NCI-H82 treated with DMSO at 0.1 percent for 48 hours (cell line): ENCODE results near the gene PPT2.
A peak's percentile ranks its signal among the peaks of the same experiment; 100 is the strongest.

Experiments used
- DNase-seq: peaks from one replicate; lab custom pipeline; 2025; ENCODE audit not compliant: unreplicated experiment; lab: John Stamatoyannopoulos, UW

The PPT2 gene

DNA sequence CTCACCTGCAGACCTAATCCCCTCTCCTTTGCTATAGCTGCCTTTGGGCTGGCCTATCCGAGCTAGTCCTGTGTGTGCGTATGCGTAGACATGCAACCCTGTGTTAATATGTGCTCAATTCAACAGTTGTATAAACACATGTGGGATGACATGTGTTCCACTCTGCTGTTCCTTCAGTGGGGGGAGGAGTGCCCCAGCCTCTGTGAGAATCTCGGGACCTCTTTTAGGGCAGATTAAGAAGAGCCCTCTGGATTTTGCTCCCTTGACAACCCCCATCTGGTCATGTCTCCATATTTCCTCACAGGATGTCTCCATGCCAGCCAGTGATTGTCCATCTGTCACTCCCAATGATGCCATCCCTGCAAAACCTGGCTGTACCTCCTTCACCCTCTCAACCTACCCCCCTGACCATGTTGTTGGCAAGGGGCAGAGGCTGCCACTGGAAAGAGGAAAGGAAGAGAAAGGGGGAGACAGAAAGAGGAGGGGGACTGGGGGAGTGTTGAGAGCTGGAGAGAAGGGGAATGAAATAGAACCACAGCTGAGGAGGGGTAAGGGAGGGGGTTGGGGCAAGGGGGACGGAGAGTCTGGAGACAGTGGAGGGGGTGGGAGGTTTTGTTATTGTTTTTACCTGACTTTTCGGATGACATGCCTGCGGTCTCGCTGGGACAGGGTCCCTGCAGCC is 2.6 kb upstream of the PPT2 start:
- DNase-seq: peak; percentile 62

DNA sequence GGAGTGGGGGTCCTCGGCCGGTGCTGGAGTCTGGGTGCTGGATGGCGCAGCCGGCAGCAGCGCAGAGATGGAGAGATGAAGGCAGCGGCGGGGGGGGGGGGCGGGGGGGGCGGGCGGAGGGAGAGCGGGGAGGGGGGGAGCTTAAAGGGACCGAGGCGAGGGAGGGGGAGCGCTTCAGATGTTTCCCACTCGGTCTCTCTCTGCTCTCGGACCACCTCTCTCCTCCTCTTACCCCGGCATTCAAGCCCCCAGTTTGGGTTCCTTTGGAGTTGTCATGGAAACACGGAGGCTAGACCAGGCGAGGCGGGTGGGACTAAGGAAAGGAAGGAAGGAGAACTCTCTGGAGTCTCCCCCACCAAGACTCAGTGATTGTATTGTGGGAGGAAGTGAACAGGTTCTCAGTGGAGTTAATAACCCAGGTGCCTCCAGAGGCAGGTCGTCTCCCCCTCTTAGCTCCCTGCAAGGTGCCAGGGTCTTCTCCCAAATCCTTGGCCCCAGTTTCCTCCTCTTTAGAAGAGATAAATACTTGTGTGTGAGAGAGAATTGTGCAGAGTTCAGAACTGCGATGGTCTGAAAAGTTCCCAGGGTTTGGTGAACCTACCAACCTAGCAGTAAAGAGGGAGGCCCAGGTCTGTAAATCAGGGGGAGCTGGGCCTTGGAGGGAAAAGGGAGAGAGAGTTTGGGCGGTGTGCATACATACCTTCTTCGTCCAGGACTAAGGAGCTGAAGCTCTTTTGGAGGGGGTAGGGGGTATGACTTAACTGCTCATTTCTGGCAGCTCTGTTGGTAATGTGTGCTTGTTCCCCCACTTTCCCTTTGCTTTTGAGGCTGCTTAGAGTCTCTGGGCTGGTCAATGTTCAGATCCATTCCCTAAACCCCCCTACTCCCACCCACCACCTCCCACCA is 1.8 kb upstream of the PPT2 start, which contains the start of gene PRRT1:
Gene PRRT1 (minus strand): TSS at position 77 of the 906 bp plus-strand sequence. CDS start 112 bp downstream, outside the sequence.
- no peak for DNase-seq

DNA sequence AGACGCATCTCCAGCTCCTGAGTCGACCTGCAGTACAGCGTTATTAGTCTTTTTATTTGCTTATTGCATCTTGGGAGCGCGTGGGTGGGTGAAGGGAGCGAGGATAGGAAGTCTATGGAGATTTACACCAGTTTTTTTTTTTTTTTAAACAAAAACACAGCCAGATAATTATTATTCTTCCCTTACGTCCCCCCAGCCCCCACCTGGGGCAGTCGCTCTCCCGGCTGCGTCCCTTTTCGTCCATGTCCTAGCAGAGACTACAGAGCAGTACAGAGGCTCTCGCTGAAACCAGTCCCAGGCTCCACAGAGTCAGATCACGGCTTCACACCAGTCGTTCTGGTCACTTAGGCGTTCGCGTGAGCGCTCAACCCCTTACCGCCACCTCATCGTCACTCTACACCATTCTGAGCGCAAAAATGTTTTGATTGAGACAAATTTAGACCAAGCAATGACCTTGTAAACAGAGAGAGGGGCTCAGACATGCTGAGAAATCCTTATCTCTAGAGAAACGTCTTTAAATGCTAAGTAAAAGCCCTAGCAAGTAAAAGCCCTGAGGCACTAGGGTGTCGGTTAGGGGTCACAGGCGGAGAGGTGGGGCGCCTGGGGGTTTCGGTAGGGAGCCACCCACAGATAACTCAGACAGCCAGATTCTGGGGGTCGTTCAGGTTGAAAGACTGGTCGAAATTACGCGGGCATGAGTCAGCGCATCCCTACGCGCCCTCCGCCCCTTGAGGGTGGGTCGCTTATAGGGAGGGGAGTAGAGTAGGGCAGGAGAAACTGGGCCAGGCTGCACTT is 975 bp upstream of the PPT2 start:
- peak; percentile 50 for DNase-seq

DNA sequence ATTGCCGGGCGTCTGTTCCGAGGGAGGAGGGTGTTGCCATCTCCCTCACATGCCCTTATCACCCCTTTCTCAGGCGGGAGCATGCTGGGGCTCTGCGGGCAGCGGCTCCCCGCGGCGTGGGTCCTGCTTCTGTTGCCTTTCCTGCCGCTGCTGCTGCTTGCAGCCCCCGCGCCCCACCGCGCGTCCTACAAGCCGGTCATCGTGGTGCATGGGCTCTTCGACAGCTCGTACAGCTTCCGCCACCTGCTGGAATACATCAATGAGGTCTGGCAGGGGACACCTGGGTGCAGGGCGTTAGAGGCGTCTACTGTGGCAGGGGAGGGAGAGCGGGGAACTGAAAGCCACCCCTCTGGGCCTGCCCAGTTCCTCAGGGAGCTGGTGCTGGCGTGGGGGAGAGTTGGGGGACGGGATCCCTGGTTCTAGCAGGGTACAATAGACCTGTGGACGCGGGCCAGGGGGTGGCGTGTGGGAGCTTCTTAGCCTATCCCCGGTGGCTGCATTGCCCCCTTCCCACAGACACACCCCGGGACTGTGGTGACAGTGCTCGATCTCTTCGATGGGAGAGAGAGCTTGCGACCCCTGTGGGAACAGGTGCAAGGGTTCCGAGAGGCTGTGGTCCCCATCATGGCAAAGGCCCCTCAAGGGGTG is 697 bp downstream of the PPT2 start:
- DNase-seq: peak; percentile 53

DNA sequence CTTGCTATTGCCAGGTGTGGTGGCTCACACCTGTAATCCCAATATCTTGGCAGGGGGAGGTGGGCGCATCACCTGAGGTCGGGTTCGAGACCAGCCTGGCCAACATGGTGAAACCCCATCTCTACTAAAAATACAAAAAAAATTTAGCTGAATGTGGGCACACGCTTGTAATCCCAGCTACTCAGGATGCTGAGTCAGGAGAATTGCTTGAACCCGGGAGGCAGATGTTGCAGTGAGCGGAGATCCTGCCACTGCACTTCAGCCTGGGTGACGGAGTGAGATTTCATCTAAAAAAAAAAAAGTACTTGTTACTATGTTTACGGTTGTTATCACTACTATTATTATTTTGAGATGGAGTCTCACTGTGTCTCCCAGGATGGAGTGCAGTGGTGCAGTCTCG is 3.0 kb downstream of the PPT2 start:
- DNase-seq: no peak

DNA sequence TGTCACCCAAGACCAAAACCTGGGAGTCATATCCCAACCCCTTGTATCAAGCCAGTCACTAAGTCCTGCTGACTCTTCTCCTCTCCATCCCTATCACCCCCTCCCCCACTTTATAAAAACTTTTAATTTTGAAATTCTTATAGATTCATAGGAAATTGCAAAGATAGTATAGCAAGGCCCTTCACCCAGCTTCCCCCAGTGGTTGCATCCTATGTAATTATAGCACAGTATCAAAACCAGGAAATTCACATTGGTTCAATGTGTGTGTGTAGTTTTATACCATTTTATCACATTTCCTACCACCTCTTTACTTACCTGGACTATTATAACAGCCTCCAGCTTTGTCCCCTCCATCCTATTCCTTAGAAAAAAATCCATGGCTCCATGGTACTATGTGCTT is 4.1 kb downstream of the PPT2 start:
- DNase-seq: no peak

DNA sequence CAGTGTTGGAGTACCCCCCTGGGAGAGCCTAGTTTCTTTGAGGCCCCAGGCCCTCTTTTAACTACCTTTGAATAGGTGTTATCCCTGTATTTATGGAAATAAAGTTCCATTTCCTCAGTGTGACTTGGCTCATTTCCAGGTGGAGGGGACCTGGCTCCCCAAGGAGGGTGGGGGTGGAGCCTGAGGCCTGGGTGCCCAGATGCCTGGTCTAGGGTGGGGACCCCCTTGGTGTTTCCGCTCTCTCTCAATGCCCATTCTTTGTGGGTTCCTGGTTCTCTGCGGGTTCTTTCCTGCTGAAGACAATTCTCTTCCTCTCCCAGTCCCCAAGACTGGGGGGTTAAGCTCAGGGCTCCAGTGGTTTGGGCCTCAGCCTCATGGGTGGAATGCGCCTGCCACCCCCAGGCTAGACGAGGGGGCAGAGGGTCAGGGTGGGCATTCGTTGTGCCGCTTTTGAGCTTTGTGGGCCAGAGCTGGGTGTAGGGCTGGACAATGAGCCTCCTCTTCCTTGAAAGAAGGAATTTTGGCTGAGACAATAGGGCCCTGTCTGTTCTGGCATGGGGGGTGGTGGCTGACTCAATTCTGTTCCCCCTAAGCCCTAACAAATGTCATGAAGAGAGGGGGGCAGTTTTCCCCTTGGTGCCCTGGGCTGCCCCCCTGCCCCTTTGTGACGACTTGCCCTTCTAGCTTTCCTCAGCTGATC is 9.8 kb downstream of the PPT2 start:
- no peak for DNase-seq

DNA sequence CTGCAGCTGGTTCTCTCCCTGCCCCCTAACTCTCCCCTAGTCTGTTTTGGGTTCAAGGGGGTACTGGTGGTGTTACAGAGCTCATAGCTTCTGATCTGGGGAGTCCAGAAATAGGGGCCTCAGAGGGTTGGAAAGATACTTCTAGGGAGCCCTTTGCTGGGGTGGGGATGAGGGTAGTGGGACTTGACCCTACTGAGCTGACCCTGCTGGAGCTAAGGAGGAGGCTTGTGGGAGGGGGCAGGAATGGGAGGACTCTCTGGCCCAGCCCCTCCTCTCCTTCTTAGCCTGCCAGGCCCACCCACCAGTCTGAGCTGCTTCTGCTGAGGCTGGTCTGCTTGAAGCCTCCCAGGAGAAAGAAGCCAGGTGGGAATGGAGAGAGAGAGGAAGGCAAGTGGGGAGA is 10.4 kb downstream of the PPT2 start, which contains the start of gene EGFL8:
Gene EGFL8 (plus strand): TSS at position 301 of the 400 bp plus-strand sequence. CDS start 1,571 bp downstream, outside the sequence.
- DNase-seq: no peak

DNA sequence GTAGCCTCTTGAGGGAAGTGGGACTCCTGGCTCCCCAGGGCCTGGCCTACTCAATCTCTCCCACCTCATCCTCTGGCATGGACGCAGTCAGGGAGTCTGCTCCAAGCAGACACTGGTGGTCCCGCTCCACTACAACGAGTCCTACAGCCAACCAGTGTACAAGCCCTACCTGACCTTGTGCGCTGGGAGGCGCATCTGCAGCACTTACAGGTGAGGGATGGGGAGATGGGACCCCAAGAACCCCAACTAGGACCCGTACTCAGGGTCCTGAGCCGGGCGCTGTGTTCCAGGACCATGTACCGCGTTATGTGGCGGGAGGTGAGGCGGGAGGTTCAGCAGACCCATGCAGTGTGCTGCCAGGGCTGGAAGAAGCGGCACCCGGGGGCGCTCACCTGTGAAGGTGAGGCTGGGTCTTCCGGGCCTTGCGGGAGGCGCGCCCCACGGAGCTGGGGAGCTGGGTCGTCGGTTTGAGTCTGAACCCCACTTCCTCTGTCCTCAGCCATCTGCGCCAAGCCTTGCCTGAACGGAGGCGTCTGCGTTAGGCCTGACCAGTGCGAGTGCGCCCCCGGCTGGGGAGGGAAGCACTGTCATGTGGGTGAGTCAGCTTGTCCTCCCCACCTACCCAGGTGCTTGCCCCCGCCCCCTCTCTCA is 12.6 kb downstream of the PPT2 start:
- DNase-seq: no peak

DNA sequence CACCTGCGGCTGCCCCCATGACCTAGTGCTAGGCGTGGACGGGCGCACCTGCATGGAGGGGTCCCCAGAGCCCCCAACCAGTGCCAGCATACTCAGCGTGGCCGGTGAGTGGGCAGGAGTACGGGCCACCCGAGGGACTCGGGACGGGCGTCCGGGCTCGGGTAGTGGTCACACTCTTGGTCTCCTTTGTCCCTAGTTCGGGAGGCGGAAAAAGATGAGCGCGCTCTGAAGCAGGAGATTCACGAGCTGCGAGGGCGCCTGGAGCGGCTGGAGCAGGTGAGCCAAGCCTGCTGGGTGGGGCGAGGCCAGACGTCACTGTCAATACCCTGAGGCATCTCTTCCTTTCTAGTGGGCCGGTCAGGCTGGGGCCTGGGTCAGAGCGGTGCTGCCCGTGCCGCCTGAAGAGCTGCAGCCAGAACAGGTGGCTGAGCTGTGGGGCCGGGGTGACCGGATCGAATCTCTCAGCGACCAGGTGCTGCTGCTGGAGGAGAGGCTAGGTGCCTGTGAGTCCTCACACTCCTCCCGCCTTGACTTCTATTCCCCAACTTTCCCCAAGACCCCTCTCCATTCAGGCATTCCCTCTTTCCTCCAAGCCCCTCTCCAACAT is 13.3 kb downstream of the PPT2 start:
- no peak for DNase-seq

DNA sequence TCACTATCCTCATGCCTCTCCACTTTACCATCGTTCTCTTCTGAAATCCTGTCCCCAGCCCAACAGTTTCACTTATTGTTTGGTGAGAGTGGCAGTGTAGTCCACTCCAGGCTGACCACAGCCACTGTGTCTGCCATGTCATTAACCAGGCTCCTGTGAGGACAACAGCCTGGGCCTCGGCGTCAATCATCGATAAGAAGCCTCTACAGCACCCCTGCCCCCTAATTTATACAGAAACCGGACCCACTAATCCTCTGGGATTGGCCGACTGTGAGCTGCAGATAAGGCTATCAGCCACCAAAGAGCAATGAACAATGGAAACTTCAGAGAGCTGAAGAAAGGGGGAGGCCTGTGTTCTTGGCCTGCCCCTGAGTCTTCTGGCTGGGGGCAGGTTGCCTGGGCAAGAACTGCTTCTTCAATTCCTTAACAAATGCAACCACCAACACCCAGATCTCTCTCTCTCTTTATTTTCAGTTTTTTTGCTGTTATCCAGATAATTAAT is 13.9 kb downstream of the PPT2 start:
- no peak for DNase-seq

DNA sequence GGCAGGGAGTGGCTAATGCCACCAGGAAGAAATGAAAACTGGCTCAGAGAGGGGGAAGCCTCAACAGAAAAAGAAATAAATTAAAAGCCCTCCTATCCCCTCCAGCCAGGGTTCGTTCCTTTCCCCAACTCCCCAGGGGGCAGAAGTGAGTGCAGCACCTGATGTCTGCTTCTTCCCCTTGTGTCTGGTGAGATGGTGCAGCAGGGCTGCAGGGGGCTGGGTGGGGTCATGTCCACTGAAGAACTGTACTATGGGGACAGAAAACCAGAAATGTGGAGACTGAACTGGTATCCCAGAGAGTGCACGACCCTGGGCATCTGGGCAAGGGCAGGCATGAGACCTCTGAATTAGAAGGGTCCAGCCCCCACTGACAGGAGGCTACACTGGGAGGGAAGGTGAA is 14.4 kb downstream of the PPT2 start:
- DNase-seq: no peak

DNA sequence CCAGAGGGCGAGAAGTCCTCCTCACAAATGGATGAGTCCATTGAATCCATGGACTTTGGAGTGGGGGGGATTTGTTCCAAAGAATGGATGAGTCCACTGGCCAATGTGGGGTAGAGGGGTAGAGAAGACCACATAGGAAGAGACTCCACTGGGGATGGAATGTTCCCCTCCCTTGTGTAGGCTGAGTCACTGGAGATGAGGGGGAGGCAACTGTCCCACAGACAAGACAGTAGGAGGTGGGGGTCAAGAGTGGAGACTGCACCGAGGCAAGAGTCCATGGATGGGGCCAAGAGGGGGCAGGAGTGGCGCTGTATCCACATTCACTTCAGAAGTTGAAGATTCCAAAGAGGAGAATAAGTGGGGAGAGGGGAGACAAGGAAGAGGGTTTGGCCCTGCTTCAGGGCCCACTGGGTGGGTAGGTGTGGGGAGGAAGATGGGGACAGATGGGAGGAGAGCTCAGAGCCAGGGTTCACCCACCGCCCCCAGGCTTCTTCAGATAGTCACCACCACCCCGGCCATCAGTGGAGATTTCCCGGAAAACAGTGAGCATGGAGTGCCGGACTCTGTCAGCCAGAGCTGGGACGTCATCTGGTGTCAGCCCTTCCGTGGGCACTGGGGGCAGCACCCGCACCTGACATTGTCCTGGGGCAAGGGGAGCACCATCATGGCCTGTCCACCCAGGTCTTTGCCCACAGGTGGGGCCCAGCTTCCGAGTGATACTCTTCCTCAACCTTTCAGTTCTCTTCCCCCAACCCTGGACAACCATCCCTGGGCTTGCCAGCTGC is 15.1 kb downstream of the PPT2 start:
- DNase-seq: no peak

DNA sequence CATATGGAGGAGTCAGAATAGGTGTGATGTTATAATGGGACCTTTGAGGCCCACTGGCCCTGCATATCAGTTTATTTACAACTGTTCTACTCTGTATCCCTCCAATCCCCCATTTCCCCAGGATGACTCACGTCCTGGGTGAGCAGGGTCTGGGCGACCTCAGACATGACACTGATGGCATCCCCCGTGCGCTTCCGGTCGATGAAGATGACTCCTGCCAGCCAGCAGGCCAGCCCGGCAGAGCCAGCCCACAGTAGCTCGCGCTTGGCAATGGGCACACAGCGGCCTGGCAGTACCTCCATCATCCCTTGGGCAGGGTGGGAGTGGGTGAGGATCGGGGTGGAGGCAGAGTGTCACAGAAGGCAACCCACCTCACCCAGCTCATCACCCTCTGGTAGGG is 16.4 kb downstream of the PPT2 start:
- DNase-seq: no peak

DNA sequence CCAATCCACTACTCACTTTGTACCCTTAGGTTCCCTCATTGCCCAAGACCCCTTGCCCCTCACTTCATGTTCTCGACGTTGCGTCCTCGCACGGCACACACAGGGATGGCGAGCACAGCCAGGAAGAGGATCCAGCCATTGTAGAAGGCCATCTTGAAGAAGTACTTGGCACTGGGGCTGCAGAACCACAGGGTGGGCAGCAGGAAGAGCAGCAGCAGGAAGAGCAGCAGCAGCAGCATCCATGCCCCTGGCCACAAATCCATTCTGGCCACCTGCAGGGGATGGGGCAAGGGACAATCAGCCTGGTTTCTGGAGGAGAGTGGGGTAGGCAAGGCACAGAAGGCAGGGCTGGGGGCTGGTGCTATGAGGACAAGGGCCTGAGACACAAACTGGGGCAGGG is 17.3 kb downstream of the PPT2 start:
- DNase-seq: no peak

DNA sequence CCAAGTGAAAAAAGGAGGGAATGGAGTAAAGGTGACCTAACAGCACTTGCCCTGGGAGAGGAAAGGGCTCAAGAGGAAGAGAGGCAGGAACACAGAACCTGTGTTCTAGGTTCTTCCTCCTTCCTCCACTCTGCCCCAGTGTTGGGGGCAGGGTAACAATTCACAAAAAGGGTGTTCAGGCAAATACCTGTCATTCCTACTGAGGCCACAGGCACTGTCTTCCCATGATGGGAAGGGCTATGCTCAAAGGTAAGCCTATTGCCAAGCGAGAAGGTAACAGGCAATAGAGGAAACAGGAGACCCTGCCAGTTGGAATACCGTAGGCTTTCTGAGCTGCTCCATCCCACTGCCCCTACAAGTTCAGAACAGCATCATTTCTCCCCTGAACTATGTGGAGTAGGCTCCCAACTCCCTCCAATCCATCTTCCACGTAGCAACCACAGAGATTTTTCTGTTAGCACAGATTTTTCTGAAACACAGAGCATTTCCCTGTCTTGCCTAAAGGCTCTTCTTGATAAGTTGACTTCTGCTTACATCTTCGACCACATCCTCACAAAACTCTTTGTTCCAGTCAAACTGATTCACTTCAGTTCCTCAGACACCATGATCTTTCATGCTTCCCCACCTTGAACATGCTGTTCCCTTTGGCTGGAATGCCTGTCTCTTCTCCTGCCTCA is 19.2 kb downstream of the PPT2 start:
- no peak for DNase-seq

DNA sequence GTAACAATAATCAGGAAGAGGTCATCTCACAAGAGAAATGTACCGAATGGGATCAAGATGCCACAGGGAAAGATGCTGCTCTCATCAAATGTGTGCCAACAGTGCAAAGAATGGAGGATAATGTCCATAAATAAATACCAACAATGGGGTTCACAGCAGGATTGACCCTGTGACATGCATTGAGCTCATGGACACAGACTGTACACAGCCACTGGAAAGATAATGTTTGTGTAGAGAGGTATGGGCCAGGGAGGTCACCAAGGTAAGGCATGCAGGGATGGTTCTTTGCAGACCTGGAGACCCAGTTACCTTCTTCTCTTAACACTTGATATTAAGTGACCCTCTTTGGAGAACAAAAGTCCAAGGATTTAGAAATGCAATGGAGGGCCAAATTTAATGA is 20.5 kb downstream of the PPT2 start:
- no peak for DNase-seq

DNA sequence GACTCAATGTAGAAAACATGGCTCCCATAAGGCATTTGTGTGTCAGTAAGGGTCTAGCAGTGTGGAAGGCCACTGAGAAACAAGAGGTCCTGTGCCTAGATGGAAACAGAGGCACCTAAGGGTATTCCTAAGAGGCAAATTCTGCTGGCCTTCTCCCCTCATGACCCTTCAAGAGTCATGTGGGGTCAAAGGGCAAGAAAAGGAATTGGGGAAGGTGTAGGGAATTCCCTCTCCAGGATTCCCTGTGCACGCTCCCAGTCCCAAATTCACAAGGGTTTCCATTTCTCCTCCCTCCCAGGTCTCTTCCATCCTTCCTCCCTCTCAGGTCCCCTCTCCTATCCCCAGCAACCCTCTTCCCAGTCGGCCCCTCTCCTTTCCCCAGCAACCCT is 21.4 kb downstream of the PPT2 start:
- no peak for DNase-seq
